PFSK-1 (cell line): ENCODE data around the gene SPRY1.
A peak's percentile ranks its signal among the peaks of the same experiment; 100 is the strongest.

Source experiments
- FOXP2 ChIP-seq: optimal IDR thresholded peaks from 2 replicates; pipeline ENCODE3; 2011; ENCODE audit warnings: borderline replicate concordance, control low read depth, inconsistent platforms; ENCODE audit not compliant: insufficient read depth; ENCODE audit errors: extremely low read length, extremely low read depth
- POLR2AphosphoS5 ChIP-seq: IDR thresholded peaks from 2 replicates; pipeline ENCODE4 v1.6.1; 2012; ENCODE audit warnings: low read depth, mild to moderate bottlenecking, control low read depth, low read length, moderate library complexity
- REST ChIP-seq, 2 experiments: IDR thresholded peaks; 2 replicates each; pipeline versions ENCODE4 v1.6.1 to v1.8.0; 2011 to 2012; ENCODE audit warnings: low read depth in 2 of 2, low read length in 2 of 2, control low read depth in 1 of 2, inconsistent platforms in 1 of 2, mild to moderate bottlenecking in 1 of 2, moderate library complexity in 1 of 2; ENCODE audit not compliant: insufficient read depth in 1 of 2
- SIN3A ChIP-seq: IDR thresholded peaks from 2 replicates; pipeline ENCODE4 v1.6.1; 2012; ENCODE audit warnings: mild to moderate bottlenecking, low read length, moderate library complexity, borderline replicate concordance; ENCODE audit not compliant: insufficient read depth
- TAF1 ChIP-seq: IDR thresholded peaks from 2 replicates; pipeline ENCODE4 v1.6.1; 2012; ENCODE audit warnings: low read length, control low read depth, borderline replicate concordance; ENCODE audit not compliant: insufficient read depth

The SPRY1 gene

GRCh38 chr4:123415576-123415975, 19.0 kb downstream of the SPRY1 start:
- TF ChIP-seq SIN3A (no peak), POLR2AphosphoS5 (no peak), REST (IDR thresholded peaks at IDR 0.05; ENCODE audit: insufficient read depth in 1 of 2, low read depth in 2 of 2, low read length in 2 of 2) (no peak), FOXP2 (no peak), TAF1 (no peak)

DNA sequence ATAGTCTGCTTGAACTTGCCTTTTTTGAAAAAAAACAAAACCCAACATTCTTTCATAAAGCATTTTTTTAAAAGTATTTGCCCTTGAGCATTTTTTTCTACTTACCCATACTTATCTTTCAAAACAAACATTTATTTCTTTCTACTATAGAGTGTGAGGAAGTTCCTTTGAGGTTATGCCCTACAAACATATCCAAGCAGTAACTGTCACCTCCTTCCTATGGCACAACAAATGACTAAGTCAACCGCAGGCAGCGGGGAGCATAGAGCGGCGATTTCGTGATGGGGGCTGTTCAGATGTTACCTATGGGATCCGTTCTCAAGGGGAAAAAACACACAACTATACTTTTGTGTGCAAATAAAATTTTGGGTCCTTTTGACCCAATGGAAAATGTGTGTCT, 19.4 kb downstream of the SPRY1 start:
- TF ChIP-seq POLR2AphosphoS5 (no peak), REST (IDR thresholded peaks at IDR 0.05; ENCODE audit: insufficient read depth in 1 of 2, low read depth in 2 of 2, low read length in 2 of 2) (no peak), FOXP2 (no peak), TAF1 (no peak), SIN3A (no peak)

- no peak for TF ChIP-seq REST (IDR thresholded peaks at IDR 0.05; ENCODE audit: insufficient read depth in 1 of 2, low read depth in 2 of 2, low read length in 2 of 2)
- TF ChIP-seq POLR2AphosphoS5, result no peak
- no peak for TF ChIP-seq SIN3A
- TF ChIP-seq TAF1, result no peak
- TF ChIP-seq FOXP2, result no peak
These were observed 21.2 kb downstream of the SPRY1 start for GRCh38 chr4:123417813-123418212.

- no peak for TF ChIP-seq POLR2AphosphoS5
- peak in 1 of 2 experiments; percentile 8; a peak in 1 of 4 replicates for TF ChIP-seq REST (IDR thresholded peaks at IDR 0.05; ENCODE audit: insufficient read depth in 1 of 2, low read depth in 2 of 2, low read length in 2 of 2)
These were observed 21.8 kb downstream of the SPRY1 start for GRCh38 chr4:123418351-123418931.
